H1 (cell line): ENCODE results near the gene TOR1A. TPM values are rescaled to one million over a fixed set of nuclear protein-coding genes. Genes with fewer than 3 reads are reported as not detected.

Source experiments
- CTCF ChIA-PET: fragments of 300-600 bp; sonication (Branson Sonifier 250); formaldehyde crosslinking; loops from one replicate; lab custom pipeline; 2021; ENCODE audit not compliant: partially characterized antibody; lab: Charles Lee
- POLR2A ChIA-PET: fragments of 300-600 bp; sonication (Branson Sonifier 250); formaldehyde crosslinking; loops from one replicate; lab custom pipeline; 2021; ENCODE audit warnings: inconsistent platforms; ENCODE audit not compliant: partially characterized antibody; lab: Charles Lee
- DNase-seq, 2 experiments: peaks; one replicate each; pipeline versions ENCODE4 v3.0.0 to v3.0.0-alpha.2; 2010 to 2022; ENCODE audit warnings: low spot score in 2 of 2, low read depth in 1 of 2, mixed read lengths in 1 of 2
- FAIRE-seq: peaks from 2 replicates; lab custom pipeline; 2011; peaks lifted over from hg19 to GRCh38; lab: Jason Lieb, UNC
- H2AFZ ChIP-seq: 2 replicates; pipeline ENCODE4 v1.8.1; 2012; ENCODE audit warnings: low read length, inconsistent platforms
- H2AK5ac ChIP-seq: 2 replicates; pipeline ENCODE4 v1.6.1; 2013; ENCODE audit warnings: low read depth, low read length
- H2BK120ac ChIP-seq: replicated peaks from 2 replicates; pipeline ENCODE3; 2013; ENCODE audit warnings: low read depth, low read length, inconsistent platforms
- H2BK12ac ChIP-seq: 2 replicates; pipeline ENCODE4 v1.6.1; 2013; ENCODE audit warnings: low read depth, low read length
- H2BK15ac ChIP-seq: 2 replicates; pipeline ENCODE4 v1.6.1; 2013; ENCODE audit warnings: low read length
- H2BK20ac ChIP-seq: 2 replicates; pipeline ENCODE4 v1.6.1; 2013; ENCODE audit warnings: low read length
- H2BK5ac ChIP-seq: 2 replicates; pipeline ENCODE4 v1.6.1; 2013; ENCODE audit warnings: low read depth, low read length
- H3K14ac ChIP-seq: 2 replicates; pipeline ENCODE4 v1.6.1; 2013; ENCODE audit warnings: inconsistent platforms; ENCODE audit not compliant: insufficient read length
- H3K18ac ChIP-seq: 2 replicates; pipeline ENCODE4 v1.6.1; 2013; ENCODE audit warnings: low read length; ENCODE audit errors: extremely low read depth
- H3K23ac ChIP-seq: 2 replicates; pipeline ENCODE4 v1.6.1; 2013; ENCODE audit warnings: inconsistent platforms; ENCODE audit not compliant: insufficient read length
- H3K23me2 ChIP-seq: 2 replicates; pipeline ENCODE4 v1.6.1; 2013; ENCODE audit warnings: low read depth, low read length
- H3K27ac ChIP-seq: 2 replicates; pipeline ENCODE4 v1.6.1; 2011; ENCODE audit warnings: low read depth, low read length, inconsistent platforms
- H3K27me3 ChIP-seq, 4 experiments: replicated peaks in 1 of 4; 1 replicate in 1 of 4; 2 replicates in 3 of 4; pipeline versions ENCODE4 v1.6.1 to v1.8.1; 2011 to 2013; ENCODE audit warnings: low read length in 3 of 4, mild to moderate bottlenecking in 3 of 4, inconsistent platforms in 2 of 4, mixed read lengths in 2 of 4, moderate library complexity in 1 of 4; ENCODE audit not compliant: control insufficient read depth in 3 of 4, insufficient read depth in 3 of 4; ENCODE audit errors: extremely low read depth in 1 of 4
- H3K36me3 ChIP-seq, 4 experiments: 2 replicates each; pipeline versions ENCODE4 v1.6.1 to v1.8.1; 2011 to 2013; ENCODE audit warnings: mild to moderate bottlenecking in 4 of 4, low read length in 3 of 4, moderate library complexity in 2 of 4, control low read depth in 1 of 4, inconsistent platforms in 1 of 4; ENCODE audit not compliant: insufficient read depth in 4 of 4, control insufficient read depth in 2 of 4
- H3K4ac ChIP-seq: replicated peaks from 2 replicates; pipeline ENCODE3; 2013; ENCODE audit warnings: low read length, low read depth, mixed read lengths, inconsistent platforms; ENCODE audit not compliant: insufficient read length
- H3K4me1 ChIP-seq, 4 experiments: replicated peaks in 1 of 4; 1 replicate in 1 of 4; 2 replicates in 3 of 4; pipeline versions ENCODE4 v1.6.1 to v1.8.1; 2011 to 2013; ENCODE audit warnings: low read length in 3 of 4, inconsistent platforms in 2 of 4, mixed read lengths in 1 of 4; ENCODE audit not compliant: insufficient read depth in 4 of 4, control insufficient read depth in 3 of 4
- H3K4me2 ChIP-seq, 2 experiments: 2 replicates each; pipeline versions ENCODE4 v1.6.1 to v1.8.1; 2011 to 2013; ENCODE audit warnings: low read depth in 2 of 2, low read length in 2 of 2, control low read depth in 1 of 2, inconsistent platforms in 1 of 2, mild to moderate bottlenecking in 1 of 2; ENCODE audit not compliant: insufficient read depth in 1 of 2
- H3K4me3 ChIP-seq, 4 experiments: fragments of 200-600, 300-600 bp in 1 of 4; sonication (generic), shearing (Covaris generic), sonication (Bioruptor Twin) in 1 of 4; 2 replicates each; pipeline versions ENCODE4 v1.5.1 to v1.8.1; 2011 to 2016; ENCODE audit warnings: low read length in 4 of 4, low read depth in 3 of 4, control low read depth in 2 of 4, inconsistent platforms in 2 of 4, mild to moderate bottlenecking in 2 of 4, mixed read lengths in 1 of 4, moderate library complexity in 1 of 4; ENCODE audit not compliant: insufficient read depth in 2 of 4; ENCODE audit errors: extremely low read depth in 1 of 4
- H3K56ac ChIP-seq: replicated peaks from 2 replicates; pipeline ENCODE3; 2013; ENCODE audit warnings: low read depth, mild to moderate bottlenecking, mixed read lengths, low read length, inconsistent platforms; ENCODE audit not compliant: insufficient read length
- H3K79me1 ChIP-seq: 2 replicates; pipeline ENCODE4 v1.6.1; 2013; ENCODE audit warnings: low read depth, low read length, control low read depth
- H3K79me2 ChIP-seq, 2 experiments: 2 replicates each; pipeline versions ENCODE4 v1.6.1 to v1.8.1; 2012 to 2013; ENCODE audit warnings: low read length in 2 of 2, mild to moderate bottlenecking in 2 of 2, inconsistent platforms in 1 of 2; ENCODE audit not compliant: insufficient read depth in 2 of 2, control insufficient read depth in 1 of 2
- H3K9ac ChIP-seq, 4 experiments: replicated peaks in 1 of 4; 1 replicate in 1 of 4; 2 replicates in 3 of 4; pipeline versions ENCODE4 v1.6.1 to v1.8.1; 2011 to 2013; ENCODE audit warnings: low read depth in 3 of 4, low read length in 3 of 4, control low read depth in 2 of 4, mild to moderate bottlenecking in 2 of 4, moderate library complexity in 2 of 4, inconsistent platforms in 1 of 4; ENCODE audit errors: extremely low read depth in 1 of 4
- H3K9me3 ChIP-seq, 2 experiments: 2 replicates each; pipeline versions ENCODE4 v1.6.1 to v1.8.1; 2012 to 2013; ENCODE audit warnings: mild to moderate bottlenecking in 2 of 2, moderate library complexity in 2 of 2, control low read depth in 1 of 2, inconsistent platforms in 1 of 2, low read depth in 1 of 2, low read length in 1 of 2, mixed read lengths in 1 of 2; ENCODE audit not compliant: insufficient read depth in 2 of 2
- H4K20me1 ChIP-seq, 2 experiments: replicated peaks in 1 of 2; 2 replicates each; pipeline versions ENCODE3 to v1.8.1; 2011 to 2013; ENCODE audit warnings: inconsistent platforms in 2 of 2, low read length in 2 of 2, mild to moderate bottlenecking in 1 of 2; ENCODE audit not compliant: insufficient read depth in 2 of 2, control insufficient read depth in 1 of 2
- H4K5ac ChIP-seq: 2 replicates; pipeline ENCODE4 v1.6.1; 2013; ENCODE audit warnings: low read length, low read depth, mixed read lengths, inconsistent platforms; ENCODE audit not compliant: insufficient read length
- H4K8ac ChIP-seq: 2 replicates; pipeline ENCODE4 v1.8.0; 2013; ENCODE audit warnings: mild to moderate bottlenecking, moderate library complexity, low read length, inconsistent platforms; ENCODE audit not compliant: insufficient read depth; ENCODE audit errors: extremely low read depth
- H4K91ac ChIP-seq: replicated peaks from 2 replicates; pipeline ENCODE3; 2013; ENCODE audit warnings: low read length, mixed read lengths, inconsistent platforms; ENCODE audit not compliant: insufficient read length
- BCL11A ChIP-seq, 2 experiments: IDR thresholded peaks; one replicate each; pipeline ENCODE4 v1.6.1; 2011; ENCODE audit warnings: low read depth in 2 of 2, low read length in 2 of 2, mild to moderate bottlenecking in 2 of 2
- BRCA1 ChIP-seq: IDR thresholded peaks from 2 replicates; pipeline ENCODE4 v1.6.1; 2012; ENCODE audit warnings: low read depth, low read length, improper control_type of control experiment
- KDM4A ChIP-seq: IDR thresholded peaks from one replicate; pipeline ENCODE4 v1.7.1; 2012; ENCODE audit warnings: low read depth, mild to moderate bottlenecking, moderate library complexity, low read length, inconsistent platforms; ENCODE audit not compliant: severe bottlenecking
- SIN3A ChIP-seq, 2 experiments: IDR thresholded peaks in 1 of 2; conservative IDR thresholded peaks in 1 of 2; 2 replicates each; pipeline ENCODE4 v1.6.1; 2011 to 2012; ENCODE audit warnings: low read length in 2 of 2, improper control_type of control experiment in 1 of 2, low read depth in 1 of 2, mild to moderate bottlenecking in 1 of 2
- SP1 ChIP-seq: IDR thresholded peaks from 2 replicates; pipeline ENCODE4 v1.6.1; 2011; ENCODE audit warnings: low read depth, low read length
- ZNF274 ChIP-seq: IDR thresholded peaks from 2 replicates; pipeline ENCODE4 v1.7.0; 2012; ENCODE audit warnings: low read length, borderline replicate concordance; ENCODE audit errors: extremely low read depth
- whole genome bisulfite sequencing, 2 experiments: shearing (Covaris generic) in 1 of 2; methylation state at CpG; one replicate each; pipeline versions ENCODE4 v1.1.6 to v1.1.7; 2013 to 2015; ENCODE audit warnings: low lambda C conversion rate in 2 of 2, mixed read lengths in 2 of 2, inconsistent platforms in 1 of 2, low coverage in 1 of 2, missing lambda C conversion rate in 1 of 2; ENCODE audit not compliant: insufficient replicate concordance in 2 of 2, insufficient coverage in 1 of 2, insufficient read length in 1 of 2; ENCODE audit errors: extremely low coverage in 1 of 2, missing lambda C conversion rate in 1 of 2; 5-methylcytosine and 5-hydroxymethylcytosine counted together
- polyA plus RNA-seq, 7 experiments: library from polyadenylated mRNA; depleted of rRNA in 3 of 7; stranded (reverse) in 5 of 7; unstranded in 2 of 7; fragments of >200 nt in 5 of 7; fragments of 200-250 nt in 2 of 7; gene quantifications; 1 replicate in 5 of 7; 2 replicates in 1 of 7; 4 replicates in 1 of 7; pipeline versions ENCODE4 v1.2.1 to v1.2.3, GENCODE V29; 2011 to 2013; ENCODE audit warnings: missing spikeins in 2 of 7, mixed read lengths in 2 of 7
- total RNA-seq: library from RNA; stranded (reverse); fragmentation: NEBNext Ultra II Directional; extraction: Animal tissue kit (Norgen Biotek cat#: 25700); gene quantifications from 2 replicates; pipeline ENCODE4 v1.2.1, GENCODE V29; 2021

TOR1A gene
- total and polyA plus RNA-seq, 2 of the 8 experiments (the other 6 are each of a cell fraction or from before 2014, with no cell fraction given) = 37.6 to 46.7 TPM

DNA sequence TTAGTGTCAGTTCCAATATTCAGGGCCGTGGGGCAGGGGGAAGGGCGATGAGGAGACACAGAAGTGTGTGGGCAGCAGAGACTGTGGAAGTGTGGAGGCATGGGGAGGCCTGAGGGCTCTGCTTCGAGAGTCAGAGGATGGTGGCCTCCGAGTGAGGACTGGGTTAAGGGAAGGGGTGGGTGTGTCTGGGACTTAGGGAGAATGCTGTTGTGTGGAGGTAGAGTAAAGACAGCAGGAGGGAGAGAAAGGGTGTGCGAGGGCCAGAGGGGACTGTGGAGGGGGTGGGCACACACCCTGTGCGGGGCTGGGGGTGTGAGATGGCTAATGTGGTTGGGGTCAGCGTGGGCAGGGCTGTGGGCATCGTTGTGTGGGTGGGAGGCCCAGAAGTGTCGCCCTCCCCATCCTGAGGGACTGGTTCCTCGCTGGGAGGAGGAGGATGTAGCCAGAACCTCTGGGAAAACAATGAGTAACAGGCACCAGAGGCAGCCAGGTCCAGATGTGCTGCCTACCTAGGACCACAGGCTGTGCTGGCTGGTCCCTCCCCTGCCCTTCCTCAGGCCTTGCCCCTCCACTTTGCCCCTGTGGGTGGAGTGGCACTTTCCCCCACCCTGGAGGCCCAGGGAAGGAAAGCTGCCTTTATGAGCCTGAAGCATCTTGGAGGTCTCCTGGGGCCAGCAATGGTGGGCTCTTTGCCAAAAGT lies 15.5 kb upstream of the TOR1A start:
- no peak overlapping the region for H3K18ac ChIP-seq
- H3K9me3 ChIP-seq = no peaks in the 10 kb centered on the region
- H2BK120ac ChIP-seq = no peak overlapping the region
- peak overlapping the region; percentile 7; the same call in 1 of the 2 replicates for H4K8ac ChIP-seq
- H3K14ac ChIP-seq = no peak overlapping the region
- no peak overlapping the region for H3K4ac ChIP-seq
- H2BK15ac ChIP-seq = 0 out of 2 replicates have a peak overlapping the region, but pooled peaks have one; percentile 76
- peak overlapping the region; percentile 21; the same call in 1 of the 2 replicates for H2BK5ac ChIP-seq
- ChIA-PET POLR2A (interaction anchor here (1.2 kb wide), 1 partner anchor 16 kb away, joined by 3 read pairs; no protein-coding TSS in a partner anchor), CTCF (interaction anchor here (1.4 kb wide), 1 partner anchor 46 kb away, joined by 4 read pairs; no protein-coding TSS in a partner anchor)
- H3K56ac ChIP-seq = no peak overlapping the region
- H3K27ac ChIP-seq = no peak overlapping the region
- peaks cover 3% of the 10 kb centered on the region for H3K23me2 ChIP-seq
- H3K23ac ChIP-seq = no peak overlapping the region
- no peak overlapping the region; a peak in 1 of 7 replicates for H3K9ac ChIP-seq
- no peak overlapping the region for H2BK12ac ChIP-seq
- no peak overlapping the region for H2AFZ ChIP-seq
- no peak overlapping the region for H2AK5ac ChIP-seq
- no peak overlapping the region for H3K4me3 ChIP-seq
- no peak for DNase-seq
- H3K79me1 ChIP-seq = peaks cover 4% of the 10 kb centered on the region
- H3K79me2 ChIP-seq = peaks cover 3 to 4% of the 10 kb centered on the region in 2 experiments; a peak in 3 of 4 replicates
- no peak overlapping the region for H4K5ac ChIP-seq
- peaks cover 5 to 18% (median 10%) of the 10 kb centered on the region in 4 experiments; a peak in 6 of 7 replicates for H3K4me1 ChIP-seq
- H3K4me2 ChIP-seq = no peak overlapping the region
- H2BK20ac ChIP-seq = no peak overlapping the region
- H4K91ac ChIP-seq = peak overlapping the region; percentile 57
- no peak for TF ChIP-seq SP1
- no peak for TF ChIP-seq BCL11A (IDR thresholded peaks at IDR 0.05; ENCODE audit: low read depth in 2 of 2, low read length in 2 of 2)
- no peak for TF ChIP-seq ZNF274
- TF ChIP-seq SIN3A (conservative IDR thresholded peaks at IDR 0.05 in 1 of 2, IDR thresholded peaks at IDR 0.05 in 1 of 2; ENCODE audit: low read depth in 1 of 2, low read length in 2 of 2) = no peak
- TF ChIP-seq BRCA1 = no peak
- no peak for TF ChIP-seq KDM4A
- WGBS, 2 experiments = 74% methylated on average over 8 of the region's 10 CpGs; no CpG with 5 or more reads in 1 of the 2 experiments
- H3K27me3 ChIP-seq = no peaks in the 10 kb centered on the region
- peaks cover 0 to 3% of the 10 kb centered on the region in 2 experiments for H4K20me1 ChIP-seq
- FAIRE-seq = no peak
- H3K36me3 ChIP-seq = no peaks in the 10 kb centered on the region
